ENCODE results near the gene SYT4. TPM values are rescaled to one million over a fixed set of nuclear protein-coding genes. Genes with fewer than 3 reads are reported as not detected.

Gene SYT4
- total and polyA plus RNA-seq, 2 experiments from 2014 or later: not detected

- Histone ChIP-seq H3K27me3 (no peaks in the 10 kb centered on the region), H3K9me3 (ENCODE audit: low read depth) (no peaks in the 10 kb centered on the region), H3K4me1 (ENCODE audit: low read depth) (no peaks in the 10 kb centered on the region), H3K36me3 (no peaks in the 10 kb centered on the region), H3K4me3 (no peak overlapping the region), H3K27ac (no peak overlapping the region)
- no peak for TF ChIP-seq CTCF (IDR thresholded peaks at IDR 0.05; ENCODE audit: low read depth, low read length)
- DNase-seq (ENCODE audit: low read depth in 1 of 2, low spot score in 1 of 2): no peak
Observed at GRCh38 chr18:43222501-43222900, 54.8 kb downstream of the SYT4 start.

GRCh38 chr18:43220691-43221090, 56.6 kb downstream of the SYT4 start:
- Histone ChIP-seq H3K4me1 (ENCODE audit: low read depth) (no peaks in the 10 kb centered on the region), H3K27me3 (no peaks in the 10 kb centered on the region), H3K27ac (no peak overlapping the region), H3K36me3 (no peaks in the 10 kb centered on the region), H3K9me3 (ENCODE audit: low read depth) (no peaks in the 10 kb centered on the region), H3K4me3 (no peak overlapping the region)
- no peak for TF ChIP-seq CTCF (IDR thresholded peaks at IDR 0.05; ENCODE audit: low read depth, low read length)
- DNase-seq (ENCODE audit: low read depth in 1 of 2, low spot score in 1 of 2): no peak

Other genes with a start within 250 kb of the SYT4 start
- not detected in 2 replicates for gene RIT2, start 161.8 kb downstream of the SYT4 start, total RNA-seq
- not detected in 2 replicates for gene RIT2, start 161.8 kb downstream of the SYT4 start, polyA plus RNA-seq

All from cardiac muscle cell (in vitro differentiated cells and primary cell).